ENCODE results near the gene KIF5A. TPM values are rescaled to one million over a fixed set of nuclear protein-coding genes. Genes with fewer than 3 reads are reported as not detected.
"Not testable (repeated sequence)": the region's sequence is repeated elsewhere in the genome, so short reads cannot be mapped to it uniquely, and the experiment has no call there.

KIF5A gene
- total and polyA plus RNA-seq, 8 donors, result 0.38 to 6.5 (median 5.3) TPM

- Histone ChIP-seq H3K27me3 (peaks cover 25 to 100% of the 10 kb centered on the region in 2 donors), H3K4me1 (peaks cover 10 to 26% of the 10 kb centered on the region in 2 donors), H3K4me3 (no peak overlapping the region), H3K9me3 (no peaks in the 10 kb centered on the region), H3K27ac (no peak overlapping the region), H3K36me3 (no peaks in the 10 kb centered on the region)
- ATAC-seq, result no peak
- no peak for TF ChIP-seq CTCF (IDR thresholded peaks at IDR 0.05)
- DNase-seq, result no peak
- intact Hi-C loops (cut with DNase I), result no loop called here
Observed at GRCh38 chr12:57614948-57615500, 65.2 kb downstream of the KIF5A start.

- Histone ChIP-seq H3K27me3 (peaks cover 31 to 100% of the 10 kb centered on the region in 2 donors), H3K4me3 (no peak overlapping the region), H3K27ac (no peak overlapping the region), H3K9me3 (no peaks in the 10 kb centered on the region), H3K36me3 (no peaks in the 10 kb centered on the region), H3K4me1 (peaks cover 7 to 22% of the 10 kb centered on the region in 2 donors)
- no peak for TF ChIP-seq CTCF (IDR thresholded peaks at IDR 0.05)
- ATAC-seq, result no peak
- intact Hi-C loops (cut with DNase I), result no loop called here
- no peak for DNase-seq
Observed at GRCh38 chr12:57615637-57616036, 65.8 kb downstream of the KIF5A start.

GRCh38 chr12:57616383-57617101, 66.7 kb downstream of the KIF5A start:
- Histone ChIP-seq H3K27me3 (peaks cover 34 to 100% of the 10 kb centered on the region in 2 donors), H3K9me3 (no peaks in the 10 kb centered on the region), H3K27ac (no peak overlapping the region), H3K4me3 (no peak overlapping the region), H3K36me3 (no peaks in the 10 kb centered on the region), H3K4me1 (peaks cover 6 to 22% of the 10 kb centered on the region in 2 donors)
- no peak for TF ChIP-seq CTCF (IDR thresholded peaks at IDR 0.05)
- ATAC-seq (no peak), DNase-seq (no peak)
- intact Hi-C loops (cut with DNase I), result no loop called here

GRCh38 chr12:57617942-57618341, 68.1 kb downstream of the KIF5A start:
- intact Hi-C loops (cut with DNase I), result no loop called here
- H3K4me1 ChIP-seq, result peaks cover 7 to 29% of the 10 kb centered on the region in 2 donors
- H3K36me3 ChIP-seq, result no peaks in the 10 kb centered on the region
- H3K27ac ChIP-seq, result no peak overlapping the region
- TF ChIP-seq CTCF (IDR thresholded peaks at IDR 0.05), result no peak
- no peaks in the 10 kb centered on the region for H3K9me3 ChIP-seq
- ATAC-seq (no peak), DNase-seq (no peak)
- peaks cover 34 to 100% of the 10 kb centered on the region in 2 donors for H3K27me3 ChIP-seq
- H3K4me3 ChIP-seq, result no peak overlapping the region

GRCh38 chr12:57618431-57618830, 68.6 kb downstream of the KIF5A start:
- H3K9me3 ChIP-seq; ATAC-seq; intact Hi-C loops (cut with DNase I); H3K27ac ChIP-seq; H3K36me3 ChIP-seq; DNase-seq; H3K4me3 ChIP-seq: not testable (repeated sequence)
- Histone ChIP-seq H3K4me1 (peaks cover 7 to 29% of the 10 kb centered on the region in 2 donors), H3K27me3 (peaks cover 34 to 100% of the 10 kb centered on the region in 2 donors)
